Liver (tissue), 9 donors: ENCODE data around the gene RAPGEF1. TPM values are rescaled to one million over a fixed set of nuclear protein-coding genes. Genes with fewer than 3 reads are reported as not detected.

ENCODE experiments used
- DNase-seq: peaks from one replicate; pipeline ENCODE4 v3.0.0-alpha.2; 2017; ENCODE audit warnings: low spot score
- H3K27ac ChIP-seq, 2 donors: one replicate each; pipeline ENCODE4 v1.7.0; 2013; ENCODE audit warnings: inconsistent platforms in 2 of 2, low read length in 2 of 2, control low read depth in 1 of 2, low read depth in 1 of 2, mild to moderate bottlenecking in 1 of 2
- H3K27me3 ChIP-seq, 4 donors: one replicate each; pipeline versions ENCODE4 v1.6.1 to v1.7.0; 2013; ENCODE audit warnings: low read length in 3 of 4, inconsistent platforms in 1 of 4, mild to moderate bottlenecking in 1 of 4, moderate library complexity in 1 of 4; ENCODE audit not compliant: control insufficient read depth in 4 of 4, insufficient read depth in 4 of 4
- H3K36me3 ChIP-seq, 4 donors: one replicate each; pipeline versions ENCODE4 v1.6.1 to v1.7.0; 2013; ENCODE audit warnings: low read length in 3 of 4, mild to moderate bottlenecking in 3 of 4, low read depth in 1 of 4, moderate library complexity in 1 of 4; ENCODE audit not compliant: control insufficient read depth in 4 of 4, insufficient read depth in 3 of 4
- H3K4me1 ChIP-seq, 4 donors: one replicate each; pipeline versions ENCODE4 v1.6.1 to v1.7.0; 2013; ENCODE audit warnings: low read length in 3 of 4, mild to moderate bottlenecking in 3 of 4, moderate library complexity in 1 of 4; ENCODE audit not compliant: control insufficient read depth in 4 of 4, insufficient read depth in 4 of 4
- H3K4me3 ChIP-seq, 3 donors: one replicate each; pipeline versions ENCODE4 v1.6.1 to v1.7.0; 2013; ENCODE audit warnings: low read length in 3 of 3, control low read depth in 1 of 3, low read depth in 1 of 3, mild to moderate bottlenecking in 1 of 3
- H3K9ac ChIP-seq, 2 donors: one replicate each; pipeline ENCODE4 v1.7.0; 2013; ENCODE audit warnings: low read length in 2 of 2, mild to moderate bottlenecking in 2 of 2, moderate library complexity in 2 of 2, control low read depth in 1 of 2, low read depth in 1 of 2
- H3K9me3 ChIP-seq, 4 donors: one replicate each; pipeline versions ENCODE4 v1.6.1 to v1.7.0; 2013; ENCODE audit warnings: low read length in 3 of 4; ENCODE audit not compliant: control insufficient read depth in 4 of 4
- ATF3 ChIP-seq: IDR thresholded peaks from 2 replicates; pipeline ENCODE4 v1.6.1; 2016; ENCODE audit warnings: antibody characterized with exemption
- CTCF ChIP-seq: fragments of 150-350 bp; IDR thresholded peaks from 2 replicates; pipeline ENCODE4 v1.5.1; 2017; ENCODE audit warnings: improper control_type of control experiment, low read depth, low read length; ENCODE audit not compliant: missing input control
- EGR1 ChIP-seq, 2 donors: IDR thresholded peaks; 2 replicates each; pipeline ENCODE4 v1.6.1; 2016 to 2018; ENCODE audit warnings: antibody characterized with exemption in 2 of 2, low read depth in 2 of 2
- FOXA1 ChIP-seq: IDR thresholded peaks from 2 replicates; pipeline ENCODE4 v1.6.1; 2016; ENCODE audit warnings: antibody characterized with exemption
- FOXA2 ChIP-seq: IDR thresholded peaks from 2 replicates; pipeline ENCODE4 v1.6.1; 2016; ENCODE audit warnings: antibody characterized with exemption
- HNF4A ChIP-seq, 2 donors: conservative IDR thresholded peaks; 2 replicates each; pipeline ENCODE4 v1.6.1; 2016; ENCODE audit warnings: antibody characterized with exemption in 2 of 2, mild to moderate bottlenecking in 2 of 2
- HNF4G ChIP-seq: IDR thresholded peaks from 2 replicates; pipeline ENCODE4 v1.6.1; 2016; ENCODE audit warnings: antibody characterized with exemption
- JUND ChIP-seq, 2 donors: IDR thresholded peaks; 2 replicates each; pipeline ENCODE4 v1.6.1; 2016; ENCODE audit warnings: antibody characterized with exemption in 2 of 2
- MAX ChIP-seq: IDR thresholded peaks from 2 replicates; pipeline ENCODE4 v1.6.1; 2016; ENCODE audit warnings: antibody characterized with exemption
- NR2F2 ChIP-seq: IDR thresholded peaks from 2 replicates; pipeline ENCODE4 v1.6.1; 2016; ENCODE audit warnings: antibody characterized with exemption
- RAD21 ChIP-seq, 2 donors: IDR thresholded peaks; 2 replicates each; pipeline ENCODE4 v1.6.1; 2016; ENCODE audit warnings: antibody characterized with exemption in 2 of 2, mild to moderate bottlenecking in 2 of 2
- REST ChIP-seq: IDR thresholded peaks from 2 replicates; pipeline ENCODE4 v1.6.1; 2016; ENCODE audit warnings: antibody characterized with exemption, mild to moderate bottlenecking
- RXRA ChIP-seq, 2 donors: IDR thresholded peaks; 2 replicates each; pipeline ENCODE4 v1.6.1; 2017 to 2018; ENCODE audit warnings: antibody characterized with exemption in 2 of 2, mild to moderate bottlenecking in 1 of 2
- SP1 ChIP-seq: IDR thresholded peaks from 2 replicates; pipeline ENCODE4 v1.6.1; 2018; ENCODE audit warnings: antibody characterized with exemption, mild to moderate bottlenecking
- ZBTB33 ChIP-seq: IDR thresholded peaks from 2 replicates; pipeline ENCODE4 v1.6.1; 2016; ENCODE audit warnings: antibody characterized with exemption
- WGBS: extraction: QIAGEN DNeasy Blood & Tissue Kit; methylation state at CpG from one replicate; pipeline ENCODE4 v1.1.7; 2013; 5-methylcytosine and 5-hydroxymethylcytosine counted together
- polyA plus RNA-seq, 2 donors: library from polyadenylated mRNA; stranded (reverse) in 1 of 2; unstranded in 1 of 2; fragments of 200-250 nt in 1 of 2; fragments of >200 nt in 1 of 2; fragmentation: Nextera tagmentation in 1 of 2; extraction: Ambion mirVana in 1 of 2; gene quantifications; one replicate each; pipeline versions ENCODE4 v1.2.1 to v1.2.3, GENCODE V29; 2013 to 2015
- total RNA-seq, 2 donors: library from RNA; depleted of rRNA; stranded (reverse); fragments of >200 nt; gene quantifications; one replicate each; pipeline ENCODE4 v1.2.3, GENCODE V29; 2014
- donor health status: healthy.
- donor health status: healthy.
- donor health status: healthy.
- donor health status: healthy.
- donor health status: healthy.

The RAPGEF1 gene
- total and polyA plus RNA-seq, 4 donors = 5.6 to 19.7 (median 16.8) TPM

- H3K9me3 ChIP-seq = no peaks in the 10 kb centered on the region
- no peak overlapping the region for H3K9ac ChIP-seq
- no peaks in the 10 kb centered on the region for H3K36me3 ChIP-seq
- peaks cover 10 to 46% (median 39%) of the 10 kb centered on the region in 4 donors for H3K4me1 ChIP-seq
- TF ChIP-seq SP1 (no peak), MAX (no peak), EGR1 (IDR thresholded peaks at IDR 0.05; ENCODE audit: low read depth in 2 of 2) (no peak), JUND (IDR thresholded peaks at IDR 0.05) (no peak), NR2F2 (no peak), ZBTB33 (no peak), HNF4G (no peak), REST (no peak), CTCF (no peak), RXRA (IDR thresholded peaks at IDR 0.05) (no peak), RAD21 (IDR thresholded peaks at IDR 0.05) (no peak), ATF3 (no peak), FOXA2 (no peak), HNF4A (conservative IDR thresholded peaks at IDR 0.05) (no peak), FOXA1 (no peak)
- no peaks in the 10 kb centered on the region for H3K27me3 ChIP-seq
- DNase-seq = no peak
- peak overlapping the region in 1 of 2 donors; percentile 37 for H3K27ac ChIP-seq
- H3K4me3 ChIP-seq = no peak overlapping the region
- whole genome bisulfite sequencing = 67% methylated on average over 4 of the region's 4 CpGs
These were observed 11.3 kb downstream of the RAPGEF1 start for GRCh38 chr9:131728546-131728910.

GRCh38 chr9:131727795-131728545 lies 11.9 kb downstream of the RAPGEF1 start:
- Histone ChIP-seq H3K9ac (no peak overlapping the region), H3K4me1 (peaks cover 10 to 43% (median 38%) of the 10 kb centered on the region in 4 donors), H3K27me3 (no peaks in the 10 kb centered on the region), H3K36me3 (no peaks in the 10 kb centered on the region), H3K27ac (peak overlapping the region; percentile 11 to 38), H3K4me3 (no peak overlapping the region), H3K9me3 (no peaks in the 10 kb centered on the region)
- TF ChIP-seq NR2F2 (no peak), REST (no peak), SP1 (no peak), RXRA (IDR thresholded peaks at IDR 0.05) (no peak), MAX (no peak), EGR1 (IDR thresholded peaks at IDR 0.05; ENCODE audit: low read depth in 2 of 2) (no peak), ZBTB33 (no peak), FOXA2 (no peak), HNF4G (no peak)
- WGBS = 75% methylated on average over 5 of the region's 5 CpGs
- no peak for DNase-seq
